Pancreas (tissue), 10 donors: ENCODE results near the gene THRAP3. TPM values are rescaled to one million over a fixed set of nuclear protein-coding genes. Genes with fewer than 3 reads are reported as not detected.

Experiments
- ATAC-seq, 4 donors: fragments of 200-7000 bp; cut with Tn5 transposase; one replicate each; pipeline versions ENCODE4 v1.8.0 to v1.9.1; 2020; ENCODE audit warnings: mild to moderate bottlenecking in 4 of 4, moderate library complexity in 4 of 4
- DNase-seq, 6 donors: peaks; one replicate each; pipeline ENCODE4 v3.0.0-alpha.2; 2020
- FAIRE-seq: peaks from 2 replicates; lab custom pipeline; 2012; peaks lifted over from hg19 to GRCh38; lab: Jason Lieb, UNC
- H3K27ac ChIP-seq, 4 donors: fragments of 200-600 bp; sonication (generic); 1 replicate in 3 of 4; 2 replicates in 1 of 4; pipeline versions ENCODE4 v1.5.0 to v1.8.0; 2020
- H3K27me3 ChIP-seq, 4 donors: fragments of 200-600 bp; one replicate each; pipeline ENCODE4 v1.8.0; 2021
- H3K36me3 ChIP-seq, 3 donors: fragments of 200-600 bp; sonication (generic) in 1 of 3; one replicate each; pipeline versions ENCODE4 v1.5.0 to v1.8.0; 2020 to 2021
- H3K4me1 ChIP-seq, 3 donors: fragments of 200-600 bp; one replicate each; pipeline ENCODE4 v1.8.0; 2021
- H3K4me3 ChIP-seq, 4 donors: fragments of 200-600 bp; sonication (generic) in 2 of 4; one replicate each; pipeline versions ENCODE4 v1.5.0 to v1.8.0; 2020 to 2021
- H3K9me3 ChIP-seq, 4 donors: fragments of 200-600 bp; one replicate each; pipeline ENCODE4 v1.8.0; 2021
- CTCF ChIP-seq, 4 donors: fragments of 200-600 bp; sonication (generic) in 3 of 4; IDR thresholded peaks; one replicate each; pipeline versions ENCODE4 v1.5.0 to v1.8.0; 2021; ENCODE audit warnings: antibody characterized with exemption in 4 of 4
- whole genome bisulfite sequencing, 2 donors: extraction: QIAGEN DNeasy Blood & Tissue Kit; methylation state at CpG; one replicate each; pipeline ENCODE4 v1.1.7; 2013; 5-methylcytosine and 5-hydroxymethylcytosine counted together
- intact Hi-C, 3 donors: fragments of 100-400 bp; cut with DNase I; formaldehyde crosslinking; loops; one replicate each; pipeline versions ENCODE4 v1.11.1 to v1.14.2; 2022
- polyA plus RNA-seq, 2 donors: library from polyadenylated mRNA; stranded (reverse); fragments of 200-250 nt; gene quantifications; one replicate each; pipeline ENCODE4 v1.2.3, GENCODE V29; 2013
- total RNA-seq, 6 donors: library from RNA; stranded (reverse); fragmentation: NEBNext Ultra II Directional in 4 of 6; extraction: Animal tissue kit (Norgen Biotek cat#: 25700) in 4 of 6; gene quantifications; one replicate each; pipeline versions ENCODE4 v1.2.1 to v1.2.4, GENCODE V29; 2021 to 2023
- donor health status: healthy with polysubstance abuse.
- donor health status: DM: no; HTN: no; CAD: no; lungs with moderate emphysema.
- donor health status: DM: no; HTN: no; CAD: no.
- donor health status: control.
- donor health status: control.
- donor health status: Bipolar disorder and iron deficiency.
- donor health status: DM: yes; HTN: yes; CAD: no.
- donor health status: DM: no; HTN: no; CAD: no.
- donor health status: DM: no; HTN: no; CAD: no.
- donor health status: DM: yes; HTN: yes; CAD: no.

THRAP3 gene
- total and polyA plus RNA-seq, 8 donors = 17.0 to 54.7 (median 29.9) TPM

GRCh38 chr1:36320291-36320761, 96.1 kb downstream of the THRAP3 start:
- WGBS, 2 donors = 60 to 65% methylated on average over 16 of the region's 16 CpGs
- ATAC-seq (no peak), DNase-seq (peak in 1 of 6 donors; percentile 43)

GRCh38 chr1:36320767-36321118, 96.5 kb downstream of the THRAP3 start:
- H3K36me3 ChIP-seq = no peaks in the 10 kb centered on the region
- DNase-seq (peak in 2 of 6 donors; percentile 58 to 67), FAIRE-seq (no peak), ATAC-seq (no peak)
- no peaks in the 10 kb centered on the region for H3K9me3 ChIP-seq
- WGBS, 2 donors = 49 to 56% methylated on average over 23 of the region's 23 CpGs
- intact Hi-C loops = no loop called here
- H3K27ac ChIP-seq = no peak overlapping the region
- peak overlapping the region in 2 of 4 donors; percentile 11 to 70 for H3K4me3 ChIP-seq
- no peak for TF ChIP-seq CTCF (IDR thresholded peaks at IDR 0.05)
- no peaks in the 10 kb centered on the region for H3K27me3 ChIP-seq
- H3K4me1 ChIP-seq = peaks cover 0 to 7% (median 0%) of the 10 kb centered on the region in 3 donors

More at GRCh38 chr1:36320291-36320761, 96.1 kb downstream of the THRAP3 start:
- Histone ChIP-seq H3K27me3 (no peaks in the 10 kb centered on the region), H3K9me3 (no peaks in the 10 kb centered on the region), H3K4me3 (peak overlapping the region in 1 of 4 donors; percentile 70), H3K4me1 (peaks cover 0 to 7% (median 0%) of the 10 kb centered on the region in 3 donors), H3K36me3 (no peaks in the 10 kb centered on the region), H3K27ac (no peak overlapping the region)
- TF ChIP-seq CTCF (IDR thresholded peaks at IDR 0.05) = no peak
- intact Hi-C loops = no loop called here
- no peak for FAIRE-seq

GRCh38 chr1:36321119-36321951, 97.1 kb downstream of the THRAP3 start:
- TF ChIP-seq CTCF (IDR thresholded peaks at IDR 0.05) = no peak
- intact Hi-C loops = no loop called here
- FAIRE-seq = no peak

GRCh38 chr1:36322041-36322785, 98.0 kb downstream of the THRAP3 start:
- Histone ChIP-seq H3K27ac (no peak overlapping the region), H3K4me3 (peak overlapping the region in 1 of 4 donors; percentile 70), H3K4me1 (peaks cover 0 to 7% (median 0%) of the 10 kb centered on the region in 3 donors), H3K36me3 (no peaks in the 10 kb centered on the region), H3K9me3 (no peaks in the 10 kb centered on the region), H3K27me3 (no peaks in the 10 kb centered on the region)
- intact Hi-C loops = no loop called here
- DNase-seq (peak in 1 of 6 donors; percentile 73), FAIRE-seq (no peak), ATAC-seq (no peak)
- 77 to 82% methylated on average over 63 to 67 of the region's 67 CpGs for WGBS, 2 donors
- no peak for TF ChIP-seq CTCF (IDR thresholded peaks at IDR 0.05)

More at GRCh38 chr1:36321119-36321951, 97.1 kb downstream of the THRAP3 start:
- WGBS, 2 donors = 52 to 57% methylated on average over 59 of the region's 59 CpGs
- no peak overlapping the region for H3K27ac ChIP-seq
- H3K9me3 ChIP-seq = no peaks in the 10 kb centered on the region
- H3K27me3 ChIP-seq = no peaks in the 10 kb centered on the region
- peaks cover 0 to 7% (median 0%) of the 10 kb centered on the region in 3 donors for H3K4me1 ChIP-seq
- peak in 3 of 4 donors; percentile 29 to 48 (median 35) for ATAC-seq
- peak overlapping the region in 2 of 4 donors; percentile 11 to 70 for H3K4me3 ChIP-seq
- no peaks in the 10 kb centered on the region for H3K36me3 ChIP-seq
- DNase-seq = peak in 2 of 6 donors; percentile 52 to 70
